HCT116 (cell line): ENCODE measurements around the gene SCTR.

Experiments used
- CBX3 ChIP-seq: IDR thresholded peaks from 2 replicates; pipeline ENCODE4 v1.6.1; 2012; ENCODE audit warnings: low read depth
- CTCF ChIP-seq, 3 experiments: fragments of 200-600 bp in 1 of 3; sonication (generic) in 1 of 3; IDR thresholded peaks in 2 of 3; conservative IDR thresholded peaks in 1 of 3; 2 replicates each; pipeline ENCODE4 v1.5.1; 2012 to 2017; ENCODE audit warnings: low read depth in 2 of 3, low read length in 2 of 3, antibody characterized with exemption in 1 of 3, borderline replicate concordance in 1 of 3, control low read depth in 1 of 3, mild to moderate bottlenecking in 1 of 3, mixed read lengths in 1 of 3, mixed run types in 1 of 3, moderate library complexity in 1 of 3; ENCODE audit not compliant: insufficient read depth in 1 of 3
- EZH2 ChIP-seq: fragments of 200-600 bp; sonication (generic); IDR thresholded peaks from 2 replicates; pipeline ENCODE4 v1.6.1; 2017; ENCODE audit warnings: antibody characterized with exemption, mixed run types
- POLR2A ChIP-seq: IDR thresholded peaks from 2 replicates; pipeline ENCODE4 v1.7.0; 2011; ENCODE audit warnings: borderline replicate concordance; ENCODE audit not compliant: insufficient read depth, insufficient read length; ENCODE audit errors: extremely low read depth
- SP1 ChIP-seq: IDR thresholded peaks from 2 replicates; pipeline ENCODE4 v1.6.1; 2012; ENCODE audit warnings: low read depth
- SRF ChIP-seq: IDR thresholded peaks from 2 replicates; pipeline ENCODE4 v1.6.1; 2012; ENCODE audit warnings: low read depth
- ZFX ChIP-seq: fragments of 450-650 bp; IDR thresholded peaks from 2 replicates; pipeline ENCODE4 v1.6.1; 2017

DNA sequence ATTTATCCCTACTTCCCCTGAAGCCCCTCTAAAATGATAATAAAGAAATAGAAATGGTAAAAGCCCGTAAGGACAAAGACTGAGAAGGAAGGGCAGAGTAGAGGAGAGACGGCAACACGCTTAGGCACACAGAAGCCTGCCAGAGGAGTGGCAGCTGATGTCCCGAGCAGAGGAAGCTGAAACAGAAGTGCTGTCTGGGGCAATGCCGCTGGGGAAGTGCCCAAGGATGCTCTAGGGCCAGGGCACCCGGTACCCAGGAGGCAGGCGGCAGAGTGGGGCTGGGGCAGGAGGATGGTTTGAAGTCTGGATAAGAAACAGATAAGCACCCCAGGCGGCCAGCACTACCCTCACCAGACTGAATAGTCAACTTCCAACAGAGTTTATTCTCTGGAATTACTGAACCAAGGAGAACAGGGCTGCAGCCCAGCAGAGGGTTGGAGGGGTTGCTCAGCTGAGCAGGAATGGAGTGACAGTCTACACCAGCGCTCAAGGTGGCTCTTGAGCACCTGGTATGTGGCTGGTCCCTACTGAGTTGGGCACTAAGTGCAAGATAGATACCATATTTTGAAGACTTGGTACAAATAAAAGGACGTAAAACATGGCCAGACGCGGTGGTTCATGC is 70.2 kb downstream of the SCTR start:
- TF ChIP-seq CTCF (IDR thresholded peaks at IDR 0.05 in 2 of 3, conservative IDR thresholded peaks at IDR 0.05 in 1 of 3; ENCODE audit: borderline replicate concordance in 1 of 3, insufficient read depth in 1 of 3, low read depth in 2 of 3, low read length in 2 of 3): no peak
- TF ChIP-seq CBX3: no peak
- no peak for TF ChIP-seq POLR2A
- TF ChIP-seq ZFX: no peak
- no peak for TF ChIP-seq SRF
- TF ChIP-seq EZH2: no peak
- no peak for TF ChIP-seq SP1
